ENCODE results near the gene WDR46. TPM values are rescaled to one million over a fixed set of nuclear protein-coding genes. Genes with fewer than 3 reads are reported as not detected.

WDR46 gene
- total and polyA plus RNA-seq, 10 of the 15 experiments (the other 5 are each of a cell fraction or from before 2014, with no cell fraction given), result 10.1 to 147 (median 86.0) TPM

- TF ChIP-seq ZBTB40 (IDR thresholded peaks at IDR 0.05; ENCODE audit: borderline replicate concordance) (no peak), SREBF1 (IDR thresholded peaks at IDR 0.05; ENCODE audit: low read length) (no peak), SMC3 (IDR thresholded peaks at IDR 0.05; ENCODE audit: borderline replicate concordance, low read length) (no peak), GATAD2B (conservative IDR thresholded peaks at IDR 0.05; ENCODE audit: low read depth) (no peak), ATF3 (IDR thresholded peaks at IDR 0.05; ENCODE audit: borderline replicate concordance, extremely low read depth, low read depth, low read length) (no peak), SRF (IDR thresholded peaks at IDR 0.05; ENCODE audit: low read depth in 2 of 2, low read length in 2 of 2) (no peak), MTA2 (IDR thresholded peaks at IDR 0.05; ENCODE audit: low read depth) (no peak), CHD1 (IDR thresholded peaks at IDR 0.05; ENCODE audit: low read depth, low read length) (no peak), ATF7 (IDR thresholded peaks at IDR 0.05; ENCODE audit: low read depth) (no peak), SIX5 (IDR thresholded peaks at IDR 0.05; ENCODE audit: low read depth, low read length, severe bottlenecking) (no peak), FOXK2 (IDR thresholded peaks at IDR 0.05) (no peak), TAF1 (IDR thresholded peaks at IDR 0.05; ENCODE audit: borderline replicate concordance, low read depth, low read length) (peak; percentile 20; the same call in 1 of the 2 replicates), CREM (IDR thresholded peaks at IDR 0.05; ENCODE audit: low read depth) (no peak), ZBED1 (IDR thresholded peaks at IDR 0.05; ENCODE audit: borderline replicate concordance) (no peak), ZBTB11 (CRISPR knock-in tag; IDR thresholded peaks at IDR 0.05) (no peak), POU2F2 (IDR thresholded peaks at IDR 0.05; ENCODE audit: borderline replicate concordance, low read depth, low read length) (no peak), KLF5 (IDR thresholded peaks at IDR 0.05; ENCODE audit: partially characterized antibody) (no peak), NFXL1 (IDR thresholded peaks at IDR 0.05; ENCODE audit: borderline replicate concordance) (no peak), SMAD5 (IDR thresholded peaks at IDR 0.05; ENCODE audit: low read depth) (no peak), IRF4 (IDR thresholded peaks at IDR 0.05; ENCODE audit: low read depth, low read length) (no peak), WRNIP1 (IDR thresholded peaks at IDR 0.05; ENCODE audit: borderline replicate concordance, low read depth, low read length) (no peak), NBN (IDR thresholded peaks at IDR 0.05) (no peak), RFX5 (IDR thresholded peaks at IDR 0.05; ENCODE audit: low read depth, low read length) (no peak), PAX8 (IDR thresholded peaks at IDR 0.05) (no peak), CBFB (IDR thresholded peaks at IDR 0.05; ENCODE audit: low read depth) (no peak), YY1 (IDR thresholded peaks at IDR 0.05; ENCODE audit: low read depth, low read length) (0 out of 2 replicates have a peak, but pooled peaks have one; percentile 3), BMI1 (IDR thresholded peaks at IDR 0.05; ENCODE audit: borderline replicate concordance) (peak; percentile 76; the same call in 1 of the 2 replicates)
Measured at GRCh38 chr6:33313105-33313708, 24.2 kb upstream of the WDR46 start (continued).

Measured in GM12878 (cell line).